GM21526 (cell line): ENCODE measurements around the gene PPARG.

Source experiments
- ATAC-seq: cut with Tn5 transposase; IDR thresholded peaks from one replicate; pipeline ENCODE4 v1.9.1; 2021; ENCODE audit warnings: moderate library complexity; ENCODE audit not compliant: unreplicated experiment, low FRiP score

PPARG gene

DNA sequence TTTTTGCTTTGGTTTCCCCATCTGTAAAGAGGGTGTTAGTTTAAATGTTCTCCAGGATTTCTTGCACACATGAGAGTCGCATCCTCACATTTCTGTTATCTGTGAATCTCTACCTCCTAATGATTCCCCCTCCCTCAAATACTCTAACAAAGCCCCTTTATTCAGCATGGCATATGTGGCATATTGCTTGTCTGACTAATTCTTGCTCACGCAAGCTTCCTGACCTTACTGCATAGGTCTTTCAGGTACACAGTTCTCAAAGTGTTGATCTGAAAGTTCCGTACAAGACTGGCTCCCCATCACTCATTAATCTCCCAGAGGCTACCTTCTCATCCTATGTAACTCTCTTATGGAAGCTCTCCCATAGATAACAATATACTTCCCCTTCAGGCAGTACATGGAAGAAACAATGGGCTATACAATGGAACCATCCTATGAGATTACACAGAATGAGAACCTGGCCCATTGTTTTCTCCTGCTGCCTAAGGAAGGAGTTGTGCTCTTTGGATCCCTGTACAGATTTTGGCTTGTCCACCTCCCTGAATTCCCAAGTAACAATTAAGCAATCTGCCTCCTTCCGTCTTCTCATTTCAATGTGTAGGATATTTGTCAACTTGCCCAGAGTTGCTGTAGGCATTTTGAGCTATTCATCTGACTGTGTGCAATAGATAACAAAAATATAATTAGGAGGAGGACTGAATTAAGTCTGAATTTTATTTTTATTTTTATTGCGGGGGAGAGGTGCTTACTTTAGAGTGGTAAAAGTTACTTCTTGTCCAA, 51.0 kb downstream of the PPARG start:
- no peak for ATAC-seq

DNA sequence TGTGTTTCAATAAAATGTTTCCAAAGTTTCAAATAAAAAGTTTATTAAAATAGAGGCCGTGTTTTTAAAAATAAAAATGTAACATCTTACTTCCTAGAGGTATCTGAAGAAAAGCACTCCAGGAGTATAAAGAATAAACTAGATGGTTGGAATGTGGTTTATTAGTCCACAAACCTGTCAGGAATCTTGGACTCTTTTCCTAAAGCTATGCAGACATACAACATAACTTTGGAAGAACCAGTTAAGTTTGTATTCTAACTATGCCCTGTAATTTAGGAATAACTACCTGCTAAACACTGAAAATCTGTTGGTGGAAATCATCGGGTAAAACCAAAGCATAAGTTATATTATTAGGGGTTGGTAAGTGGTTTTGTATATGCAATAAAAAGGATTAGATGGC, 51.6 kb downstream of the PPARG start:
- no peak for ATAC-seq

DNA sequence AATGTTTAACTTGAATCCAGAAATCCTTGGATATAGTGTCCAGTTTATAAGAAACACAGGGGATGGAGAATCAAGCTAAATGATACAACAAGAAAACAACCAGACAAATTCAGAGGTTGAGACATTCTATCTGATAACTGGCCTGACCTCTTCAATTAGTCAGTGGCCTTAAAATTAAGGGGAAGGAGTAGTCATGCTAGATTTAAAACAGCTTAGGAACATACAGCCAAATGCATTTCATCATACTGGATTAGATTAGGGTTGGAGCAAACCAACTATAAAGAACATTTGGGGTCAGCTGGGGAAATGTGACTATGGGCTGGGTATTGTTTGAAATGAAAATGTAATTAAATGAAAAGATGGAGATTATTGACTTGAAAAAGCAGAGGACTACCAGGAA, 53.3 kb downstream of the PPARG start:
- ATAC-seq = no peak

DNA sequence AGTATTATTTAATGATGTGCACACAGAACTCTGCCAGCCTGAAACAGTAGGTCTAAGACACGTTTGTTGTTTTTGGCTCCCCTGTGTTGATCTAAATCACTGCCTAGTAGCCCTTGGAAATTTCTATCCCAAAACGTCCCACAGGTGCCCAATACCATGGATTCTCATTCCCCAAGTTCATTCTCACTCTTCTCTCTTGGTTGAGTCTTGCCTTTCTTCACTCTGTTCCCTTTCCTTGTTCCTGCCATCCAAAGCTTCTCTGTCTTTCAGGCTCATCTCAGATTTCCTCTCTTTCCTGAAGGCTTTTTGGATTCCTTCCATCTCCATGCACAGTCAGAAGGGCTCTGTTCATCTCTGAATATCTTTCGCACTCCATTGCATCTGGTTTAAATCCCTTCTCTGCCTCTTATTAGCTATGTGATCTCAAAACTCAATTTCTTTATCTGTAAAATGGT, 54.2 kb downstream of the PPARG start:
- ATAC-seq = no peak

DNA sequence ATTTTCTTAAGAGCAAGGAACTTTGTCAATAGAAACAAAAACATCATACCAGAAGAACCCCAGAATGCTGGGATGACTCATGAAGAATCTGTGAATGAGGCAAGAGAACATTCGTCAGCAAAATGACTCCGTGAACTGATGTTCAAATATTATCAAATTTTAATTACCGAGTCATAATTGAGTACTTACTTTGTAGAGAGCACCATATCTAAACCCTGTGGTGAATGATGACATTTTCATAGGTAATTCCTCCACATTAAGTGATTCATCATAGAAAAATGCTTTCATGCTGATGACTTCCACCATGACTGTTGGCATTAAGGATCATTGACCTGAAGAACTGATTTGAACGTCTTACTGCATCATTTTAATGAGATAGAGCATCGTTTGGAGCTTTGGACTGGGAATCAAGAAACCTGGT, 56.3 kb downstream of the PPARG start:
- ATAC-seq = no peak

DNA sequence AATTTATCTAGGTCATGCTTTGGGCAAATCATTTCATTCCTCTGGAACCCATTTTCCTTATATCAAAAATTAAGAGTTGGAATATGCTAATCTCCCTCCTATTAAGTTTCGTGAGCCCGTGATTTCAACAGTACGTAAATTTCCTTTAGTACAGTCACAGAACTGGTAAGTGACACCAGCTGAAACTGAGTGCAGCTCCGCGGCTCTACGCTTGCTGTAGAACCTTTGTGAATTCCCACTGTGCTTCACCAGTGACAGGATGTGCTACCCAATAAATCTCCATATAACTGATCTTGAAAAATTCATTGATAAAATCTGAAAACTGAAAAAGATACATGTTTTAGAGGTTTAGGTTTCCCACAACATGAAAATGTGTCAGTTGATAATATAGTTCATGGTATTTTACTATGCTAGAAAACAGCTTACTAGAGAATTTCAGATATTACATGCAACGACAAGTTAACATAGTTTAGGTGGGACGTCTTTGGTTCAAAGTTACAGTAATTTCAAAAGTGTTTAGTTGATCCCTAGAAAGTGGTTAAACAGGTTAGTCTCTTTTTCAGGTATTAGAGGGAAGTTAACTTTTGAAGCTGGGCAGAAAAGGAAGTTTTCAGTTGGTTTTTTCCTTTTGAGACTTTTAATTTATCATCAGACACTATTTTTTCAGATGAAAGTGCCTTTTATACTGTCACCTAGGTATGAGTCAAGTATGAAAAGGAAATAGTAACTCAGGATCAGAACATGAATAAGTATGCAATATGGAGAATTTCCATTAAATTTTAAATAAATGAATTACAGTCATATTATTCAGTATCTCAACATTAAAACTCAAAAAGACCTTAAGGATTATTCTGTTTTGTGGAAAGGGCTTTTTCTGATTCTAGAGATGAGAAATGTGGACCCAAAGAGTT, 57.0 kb downstream of the PPARG start:
- no peak for ATAC-seq

DNA sequence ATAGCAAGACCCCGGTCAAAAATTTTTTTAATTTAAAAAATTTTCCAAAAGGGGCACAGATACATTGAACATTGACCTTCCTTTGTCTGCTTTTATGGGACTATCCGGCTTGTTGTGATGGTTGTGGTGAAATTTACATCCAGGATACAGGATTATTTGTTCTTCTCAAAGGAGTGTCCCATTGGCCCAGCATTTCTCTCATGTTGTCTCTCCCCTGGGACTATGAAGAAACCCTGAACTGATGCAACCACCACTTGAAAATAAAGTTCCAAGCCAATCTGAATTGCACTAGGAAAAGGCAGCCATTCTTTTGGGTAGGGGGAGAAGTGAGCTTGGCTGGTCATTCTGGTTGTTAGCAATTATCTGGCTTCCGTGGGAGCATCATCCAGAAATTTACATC, 58.4 kb downstream of the PPARG start:
- no peak for ATAC-seq

DNA sequence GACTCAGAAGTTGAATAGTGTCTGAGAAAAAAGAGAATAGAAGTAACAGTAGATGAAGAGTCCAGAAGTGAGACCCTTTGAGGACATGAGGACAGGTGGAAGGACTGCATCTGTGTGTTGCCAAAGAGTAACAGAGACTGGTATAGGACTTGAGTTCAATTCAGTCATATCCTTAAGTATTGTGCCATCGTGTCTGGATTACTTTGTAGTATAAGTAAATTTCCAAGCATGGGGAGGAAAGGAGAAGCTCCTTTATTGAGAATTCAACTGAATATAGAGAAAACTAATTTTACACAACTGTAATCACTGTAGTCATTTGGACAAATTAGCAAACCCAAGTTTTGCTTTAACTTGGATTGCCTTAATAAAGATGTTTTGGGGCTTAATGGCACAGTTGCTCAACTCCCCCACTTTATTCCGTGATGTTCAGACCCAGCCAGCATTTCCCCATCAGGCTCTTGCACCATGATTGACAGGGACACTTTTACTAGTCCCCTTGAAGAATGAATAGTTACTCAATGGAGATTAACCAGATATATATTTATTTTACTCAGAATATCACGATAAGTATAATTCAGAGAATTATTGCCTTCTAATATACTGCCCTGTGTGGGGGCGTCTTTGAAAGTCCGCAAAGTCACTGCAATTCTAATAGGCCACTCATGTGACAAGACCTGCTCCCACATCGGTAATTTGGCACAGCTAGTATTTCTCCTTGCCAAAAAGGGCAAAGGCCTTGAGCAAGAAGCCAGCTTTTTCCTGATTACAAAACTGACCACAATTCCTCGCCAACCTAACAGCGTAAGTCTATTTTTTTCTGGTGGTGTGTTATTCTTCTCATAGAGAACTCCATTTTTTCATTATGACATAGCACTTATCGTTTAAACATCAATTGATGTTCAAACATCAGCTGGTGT, 61.3 kb downstream of the PPARG start:
- ATAC-seq = no peak

DNA sequence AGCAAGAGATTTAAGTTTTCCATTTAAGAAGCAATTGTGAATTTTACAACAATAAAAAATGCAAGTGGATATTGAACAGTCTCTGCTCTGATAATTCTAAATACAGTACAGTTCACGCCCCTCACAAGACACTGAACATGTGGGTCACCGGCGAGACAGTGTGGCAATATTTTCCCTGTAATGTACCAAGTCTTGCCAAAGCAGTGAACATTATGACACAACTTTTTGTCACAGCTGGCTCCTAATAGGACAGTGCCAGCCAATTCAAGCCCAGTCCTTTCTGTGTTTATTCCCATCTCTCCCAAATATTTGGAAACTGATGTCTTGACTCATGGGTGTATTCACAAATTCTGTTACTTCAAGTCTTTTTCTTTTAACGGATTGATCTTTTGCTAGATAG, 62.3 kb downstream of the PPARG start:
- ATAC-seq = no peak

DNA sequence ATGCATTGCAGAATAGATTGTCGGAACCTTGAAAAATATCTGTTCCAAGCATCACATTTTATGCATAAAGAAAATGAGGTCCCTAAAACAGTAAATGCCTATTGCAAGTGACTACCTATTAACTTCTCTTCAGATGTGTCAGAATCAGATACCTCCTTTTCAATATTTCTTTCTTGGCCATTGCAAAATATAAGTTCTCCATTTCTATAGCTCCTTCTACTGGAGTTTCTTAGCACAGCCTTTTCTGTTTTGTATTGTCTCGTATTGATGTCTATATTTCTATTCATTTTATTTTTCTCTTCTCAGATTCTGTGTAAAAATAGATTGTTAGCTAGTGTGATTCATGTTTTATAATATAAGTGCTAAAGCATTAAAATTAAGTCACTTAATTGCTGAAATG, 63.4 kb downstream of the PPARG start:
- no peak for ATAC-seq

DNA sequence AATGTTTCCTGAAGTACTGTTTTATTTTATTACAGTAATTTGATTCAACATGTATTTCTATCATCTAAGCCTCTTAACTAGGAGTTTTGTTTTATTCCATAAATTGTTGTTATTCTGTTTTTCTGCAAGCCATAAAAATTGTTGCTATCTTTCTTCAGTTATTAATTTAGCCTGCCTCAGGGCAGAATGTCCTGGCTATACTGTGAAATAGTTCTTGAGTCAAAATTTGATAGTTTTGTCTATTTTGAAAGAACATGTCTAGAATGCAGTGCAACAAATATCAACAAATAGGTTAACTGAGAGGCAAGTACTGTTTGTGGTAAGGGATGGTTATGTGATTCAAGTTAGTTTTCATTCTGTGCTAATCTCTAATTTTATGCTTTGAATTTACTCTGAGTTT, 63.9 kb downstream of the PPARG start:
- no peak for ATAC-seq

DNA sequence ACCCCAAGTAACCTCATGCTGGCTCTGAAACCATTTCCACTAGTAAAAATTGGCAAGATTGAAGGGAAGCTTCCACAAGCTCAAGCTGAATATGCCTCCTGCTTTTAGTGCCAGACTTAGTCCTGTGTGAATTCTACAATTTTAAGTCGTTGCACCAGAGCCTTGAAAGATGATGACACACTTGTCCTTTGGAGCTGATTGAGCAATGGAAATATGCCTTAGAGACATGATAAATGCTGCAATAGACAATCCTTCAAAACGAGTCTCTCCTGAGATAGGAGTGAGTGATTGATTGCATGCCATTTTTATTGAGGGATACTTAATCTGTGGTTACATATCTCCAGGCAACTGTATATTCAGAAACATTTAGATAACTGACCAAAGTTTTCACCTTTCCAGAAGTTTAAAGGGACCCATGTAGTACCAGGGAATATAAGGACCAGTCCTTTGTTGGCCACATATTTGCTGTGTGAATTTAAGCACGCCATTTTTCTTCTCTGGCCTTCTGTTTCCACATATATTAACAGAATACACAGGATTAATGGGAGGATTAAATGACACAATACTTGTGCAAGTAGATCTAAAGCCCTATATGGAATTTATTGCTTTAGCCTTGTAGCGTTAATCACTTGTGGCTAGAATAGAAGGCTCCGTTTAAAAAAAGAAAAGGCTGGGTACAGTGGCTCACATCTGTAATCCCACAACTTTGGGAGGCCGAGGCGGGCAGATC, 65.1 kb downstream of the PPARG start:
- no peak for ATAC-seq

DNA sequence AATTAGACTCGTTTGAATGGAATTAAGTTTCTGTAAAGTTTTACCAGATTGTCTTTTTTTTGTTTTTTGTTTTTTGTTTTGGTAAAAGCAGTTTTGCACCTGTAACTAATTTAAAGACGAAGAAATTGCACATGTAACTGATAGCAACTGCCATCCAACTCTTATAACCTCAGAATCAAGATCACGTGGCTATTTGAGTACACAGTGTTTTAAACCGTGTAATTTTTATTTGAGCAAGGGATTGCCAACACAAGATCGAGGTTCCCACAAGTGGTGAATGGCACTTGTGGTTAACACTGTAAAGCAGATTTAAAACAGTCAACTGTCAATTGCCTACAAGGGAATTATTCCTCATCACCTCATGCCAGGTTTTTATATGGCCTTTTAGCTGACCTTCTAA, 67.3 kb downstream of the PPARG start:
- ATAC-seq = no peak

DNA sequence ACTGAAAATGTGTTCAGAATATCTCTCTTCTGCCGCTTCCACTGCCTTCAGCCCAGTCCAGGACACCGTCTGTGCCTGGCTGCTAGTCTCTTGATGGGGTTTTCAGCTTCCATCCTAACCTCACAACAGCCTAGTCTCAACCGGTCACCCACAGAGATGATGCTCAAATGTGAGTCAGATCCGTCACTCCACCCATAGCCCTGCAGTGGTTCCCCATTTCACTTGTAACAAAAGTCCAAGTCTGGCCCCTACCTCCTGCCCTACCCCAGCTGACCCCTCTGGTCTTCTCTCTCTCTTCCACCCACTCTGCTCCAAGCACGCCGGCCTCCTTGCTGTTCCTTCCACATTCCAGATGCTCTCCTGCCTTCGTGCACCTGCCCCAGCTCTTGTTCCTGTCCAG, 68.1 kb downstream of the PPARG start:
- no peak for ATAC-seq

DNA sequence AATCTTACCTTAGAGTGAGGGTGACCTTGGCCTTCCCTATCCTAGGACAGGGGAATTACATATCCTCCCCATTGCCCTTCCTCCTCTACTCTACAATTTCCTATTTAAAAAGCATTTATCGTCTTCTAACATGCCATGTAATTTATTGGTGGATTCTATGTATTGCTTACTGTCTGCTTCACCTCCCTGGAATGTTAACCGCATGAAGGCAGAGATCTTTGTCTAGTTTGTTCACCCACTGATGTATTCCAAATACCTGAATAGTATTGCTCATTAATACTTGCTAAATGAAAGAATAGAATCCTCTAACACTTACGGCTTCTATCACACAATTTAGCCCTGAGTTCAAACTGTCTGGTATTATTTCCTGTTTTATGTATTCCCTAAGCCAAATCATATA, 68.6 kb downstream of the PPARG start:
- ATAC-seq = no peak

DNA sequence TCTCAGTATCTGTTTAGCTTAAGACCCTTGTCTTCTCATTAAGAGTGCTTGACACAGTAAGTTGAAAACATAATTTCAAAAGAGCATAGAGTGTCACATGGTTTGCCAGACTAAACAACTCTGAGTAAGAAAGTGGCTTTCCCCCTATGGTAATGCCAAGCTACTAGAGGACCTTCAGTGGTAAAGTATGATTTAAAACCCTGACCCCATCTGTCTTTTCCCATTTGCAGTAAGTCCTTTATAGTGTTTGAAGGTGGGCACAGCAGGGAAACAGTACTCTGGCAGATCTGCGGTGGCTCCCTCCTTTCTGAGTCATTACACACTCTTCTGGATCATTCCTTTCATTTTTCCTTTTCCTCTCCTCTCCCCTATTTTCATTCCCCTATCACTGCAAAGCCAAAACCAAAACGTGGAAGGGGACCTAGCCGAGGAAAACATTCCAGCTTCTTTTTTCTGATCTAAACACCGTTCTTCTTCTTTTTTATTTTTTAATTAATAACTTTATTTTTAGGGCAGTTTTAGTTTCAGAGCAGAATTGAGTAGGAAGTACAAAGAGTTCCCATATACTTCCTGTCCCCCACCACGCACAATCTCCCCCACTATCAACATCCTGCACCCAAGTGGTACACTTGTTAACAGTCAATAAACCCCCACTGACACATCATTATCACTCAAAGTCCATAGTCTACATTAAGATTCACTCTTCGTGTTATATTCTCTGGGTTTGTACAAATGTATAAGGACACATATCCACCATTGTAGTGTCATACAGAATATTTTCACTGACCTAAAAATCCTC, 74.7 kb downstream of the PPARG start:
- ATAC-seq = no peak

DNA sequence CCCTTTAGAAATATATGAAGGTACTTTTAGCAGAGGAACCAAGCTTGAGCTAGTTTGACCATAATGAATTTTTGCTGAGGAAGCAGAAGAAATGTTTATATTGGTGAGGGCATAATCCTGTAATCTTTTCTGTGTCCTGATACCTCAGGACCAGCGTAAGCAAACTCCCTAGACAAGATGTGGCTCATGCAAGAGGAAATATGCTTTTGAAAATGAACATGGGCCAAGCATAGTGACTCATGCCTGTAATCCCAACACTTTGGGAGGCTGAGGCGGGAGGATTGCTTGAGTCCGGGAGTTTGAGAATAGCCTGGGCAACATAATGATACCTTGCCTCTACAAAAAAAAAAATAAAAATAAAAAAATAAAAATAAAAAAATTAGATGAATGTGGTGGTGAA, 78.5 kb downstream of the PPARG start:
- ATAC-seq = no peak

DNA sequence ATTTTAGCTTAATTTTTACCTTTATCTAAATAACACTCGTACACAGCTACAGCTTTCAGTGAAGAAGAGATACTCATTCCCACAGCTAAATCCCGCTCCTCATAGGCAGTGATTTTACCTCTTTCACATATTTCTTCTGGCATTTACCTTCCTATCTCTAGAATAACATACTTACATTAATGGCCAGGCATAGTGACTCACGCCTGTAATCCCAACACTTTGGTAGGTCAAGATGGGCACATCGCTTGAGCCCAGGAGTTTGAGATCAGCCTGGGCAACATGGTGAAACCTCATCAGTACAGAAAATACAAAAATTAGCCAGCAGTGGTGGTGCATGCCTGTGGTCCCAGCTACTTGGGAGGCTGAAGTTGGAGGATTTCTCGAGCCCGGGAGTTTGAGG, 80.2 kb downstream of the PPARG start:
- no peak for ATAC-seq

DNA sequence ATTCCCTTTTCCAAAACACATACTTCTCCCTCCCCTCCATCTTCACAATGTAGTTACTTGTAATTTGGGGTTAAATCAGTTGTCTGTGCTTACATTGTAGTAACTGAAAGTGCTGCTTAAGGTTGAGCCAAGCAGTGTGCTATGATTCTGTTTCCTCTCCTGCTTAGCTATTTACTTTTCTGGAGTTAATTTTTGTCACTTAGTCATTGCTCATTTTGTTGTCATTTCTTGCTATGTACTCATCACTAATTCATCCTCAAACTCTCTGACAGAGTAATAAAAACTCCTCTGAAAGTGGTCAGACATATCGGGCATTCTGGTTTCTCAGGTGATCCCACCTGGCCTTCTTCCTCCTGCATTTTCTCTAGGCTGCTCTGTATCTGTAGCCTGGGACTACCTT, 80.7 kb downstream of the PPARG start:
- ATAC-seq = no peak
